Suprapubic skin (tissue), 3 donors: Measurements from ENCODE around the gene MROH2A.

Experiments
- CTCF ChIP-seq, 2 donors: fragments of 200-600 bp in 1 of 2; fragments of 450-650 bp in 1 of 2; sonication (generic) in 1 of 2; IDR thresholded peaks; one replicate each; pipeline ENCODE4 v1.5.1; 2016 to 2019; ENCODE audit warnings: antibody characterized with exemption in 2 of 2, mild to moderate bottlenecking in 1 of 2, moderate library complexity in 1 of 2
- EP300 ChIP-seq: sonication (generic); formaldehyde crosslinking; IDR thresholded peaks from one replicate; pipeline ENCODE4 v1.6.1; 2017; ENCODE audit warnings: antibody characterized with exemption
- POLR2A ChIP-seq, 2 donors: fragments of 450-650 bp; IDR thresholded peaks; one replicate each; pipeline ENCODE4 v1.6.1; 2017; ENCODE audit warnings: antibody characterized with exemption in 2 of 2, mild to moderate bottlenecking in 2 of 2, moderate library complexity in 2 of 2

- TF ChIP-seq CTCF (IDR thresholded peaks at IDR 0.05), result no peak
- no peak for TF ChIP-seq EP300
- no peak for TF ChIP-seq POLR2A (IDR thresholded peaks at IDR 0.05)
Observed at GRCh38 chr2:233811087-233811486, 33.0 kb downstream of the MROH2A start.
